HFFc6 (cell line): ENCODE results near the gene FBXO9. TPM values are rescaled to one million over a fixed set of nuclear protein-coding genes. Genes with fewer than 3 reads are reported as not detected.
"Not testable (repeated sequence)": the region's sequence is repeated elsewhere in the genome, so short reads cannot be mapped to it uniquely, and the experiment has no call there.

ENCODE experiments used
- DNase-seq: peaks from one replicate; pipeline ENCODE4 v3.0.0-alpha.2; 2018
- H3K27ac Mint-ChIP-seq: 2 replicates; pipeline ENCODE4 v1.8.0; 2020; ENCODE audit warnings: mild to moderate bottlenecking, mixed read lengths
- H3K27me3 Mint-ChIP-seq: 2 replicates; pipeline ENCODE4 v1.8.0; 2021; ENCODE audit warnings: mild to moderate bottlenecking, moderate library complexity, mixed read lengths; ENCODE audit not compliant: insufficient read depth
- H3K36me3 Mint-ChIP-seq: 2 replicates; pipeline ENCODE4 v1.8.0; 2021; ENCODE audit warnings: low read depth, mixed read lengths
- H3K4me1 Mint-ChIP-seq: 2 replicates; pipeline ENCODE4 v1.8.0; 2020; ENCODE audit warnings: low read depth, mixed read lengths
- H3K4me3 Mint-ChIP-seq: 2 replicates; pipeline ENCODE4 v1.8.0; 2020; ENCODE audit warnings: mild to moderate bottlenecking, moderate library complexity, mixed read lengths
- H3K9me3 Mint-ChIP-seq: 2 replicates; pipeline ENCODE4 v1.8.0; 2020; ENCODE audit warnings: mild to moderate bottlenecking, mixed read lengths
- total RNA-seq, 6 experiments: library from RNA; stranded (reverse); fragmentation: NEBNext Ultra II Directional; extraction: Animal tissue kit (Norgen Biotek cat#: 25700); gene quantifications; 2 replicates in 1 of 6; 3 replicates in 5 of 6; pipeline ENCODE4 v1.2.3, GENCODE V29; 2021
- TF ChIP-seq, protein P1 (sequence below): fragments of 200-600 bp; sonication (generic); IDR thresholded peaks from 2 replicates; pipeline ENCODE4 v1.5.0; 2021; ENCODE audit warnings: antibody characterized with exemption, mild to moderate bottlenecking

Gene FBXO9
- total RNA-seq, 6 experiments from 2014 or later = 105 to 135 (median 122) TPM

DNA sequence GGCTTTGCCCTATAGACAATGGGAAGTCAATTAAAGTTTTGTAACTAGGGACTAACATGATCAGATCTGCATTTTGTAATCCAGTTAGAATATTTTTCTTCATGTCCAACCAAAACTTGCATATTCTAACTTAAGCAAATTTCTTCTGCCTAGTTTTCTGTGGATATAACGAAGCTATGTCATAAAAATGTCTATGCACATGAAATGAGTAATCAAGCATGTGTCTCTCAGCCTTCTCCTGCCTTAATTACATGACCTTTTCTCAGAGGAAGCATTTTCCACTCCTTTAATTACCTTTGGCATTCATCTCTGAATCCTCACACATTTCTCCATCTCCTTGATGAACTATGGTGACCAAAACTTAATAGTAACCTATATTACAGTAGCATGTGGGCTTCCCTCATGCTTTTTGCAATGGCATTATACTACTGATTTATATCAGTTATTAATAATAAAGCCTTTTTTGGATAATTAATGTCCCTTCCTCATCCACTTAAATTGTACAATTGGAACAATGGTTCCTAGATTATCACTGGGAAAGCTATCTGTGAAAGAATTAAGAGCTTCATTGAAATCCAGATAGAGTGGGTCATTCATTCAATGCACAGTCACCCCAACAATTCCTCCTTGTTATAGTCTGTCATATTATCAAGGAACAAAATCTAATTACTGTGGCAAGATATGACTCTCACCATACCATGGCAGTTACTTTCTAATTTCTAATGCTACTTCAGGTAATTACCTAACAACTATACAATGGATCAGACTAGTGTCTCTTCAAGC lies 19.1 kb upstream of the FBXO9 start:
- TF ChIP-seq, protein P1, sequence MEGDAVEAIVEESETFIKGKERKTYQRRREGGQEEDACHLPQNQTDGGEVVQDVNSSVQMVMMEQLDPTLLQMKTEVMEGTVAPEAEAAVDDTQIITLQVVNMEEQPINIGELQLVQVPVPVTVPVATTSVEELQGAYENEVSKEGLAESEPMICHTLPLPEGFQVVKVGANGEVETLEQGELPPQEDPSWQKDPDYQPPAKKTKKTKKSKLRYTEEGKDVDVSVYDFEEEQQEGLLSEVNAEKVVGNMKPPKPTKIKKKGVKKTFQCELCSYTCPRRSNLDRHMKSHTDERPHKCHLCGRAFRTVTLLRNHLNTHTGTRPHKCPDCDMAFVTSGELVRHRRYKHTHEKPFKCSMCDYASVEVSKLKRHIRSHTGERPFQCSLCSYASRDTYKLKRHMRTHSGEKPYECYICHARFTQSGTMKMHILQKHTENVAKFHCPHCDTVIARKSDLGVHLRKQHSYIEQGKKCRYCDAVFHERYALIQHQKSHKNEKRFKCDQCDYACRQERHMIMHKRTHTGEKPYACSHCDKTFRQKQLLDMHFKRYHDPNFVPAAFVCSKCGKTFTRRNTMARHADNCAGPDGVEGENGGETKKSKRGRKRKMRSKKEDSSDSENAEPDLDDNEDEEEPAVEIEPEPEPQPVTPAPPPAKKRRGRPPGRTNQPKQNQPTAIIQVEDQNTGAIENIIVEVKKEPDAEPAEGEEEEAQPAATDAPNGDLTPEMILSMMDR = no peak
- H3K4me1 Mint-ChIP-seq = peaks cover 83% of the 10 kb centered on the region

DNA sequence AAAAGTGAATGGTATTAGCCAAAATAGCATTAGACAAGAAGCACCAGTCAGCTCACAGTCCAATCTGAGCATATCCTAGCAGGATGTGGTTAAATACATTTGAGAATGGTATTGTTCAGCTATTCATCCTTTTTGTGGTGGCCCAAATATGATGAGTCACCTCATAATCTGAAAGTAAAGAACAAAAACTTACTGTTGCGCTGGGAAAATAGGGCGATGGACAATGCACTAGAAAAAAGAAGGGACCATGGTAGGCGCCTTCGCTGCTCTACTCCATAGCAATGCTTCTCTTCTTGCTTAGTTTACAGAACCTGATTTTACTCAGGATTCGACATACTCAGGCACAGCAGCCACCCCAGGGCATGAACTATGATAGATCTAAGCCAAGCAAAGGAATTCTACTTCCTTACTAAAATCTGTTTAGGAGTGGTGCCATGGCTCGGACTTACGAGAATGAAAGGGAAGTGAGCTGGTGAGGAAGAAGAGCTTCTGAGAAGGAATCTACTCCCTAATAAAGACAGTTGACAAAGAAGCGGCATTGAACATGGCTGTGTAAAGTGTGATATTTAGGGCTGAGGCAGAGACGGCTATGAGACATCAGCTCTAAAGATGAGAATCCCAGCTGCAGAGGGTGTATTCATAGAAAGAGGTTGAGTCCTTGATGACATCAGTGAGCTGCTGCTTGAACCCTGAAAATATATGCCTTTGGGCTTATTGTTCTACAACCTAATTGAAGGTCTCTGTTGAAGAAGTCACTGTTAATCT lies 16.6 kb upstream of the FBXO9 start:
- TF ChIP-seq, protein P1 = no peak
- Mint-ChIP-seq H3K36me3 (peaks cover 30% of the 10 kb centered on the region), H3K9me3 (0 out of 2 replicates have a peak, but pooled peaks cover 3% of the 10 kb centered on the region), H3K27ac (peak overlapping the region; percentile 92), H3K4me3 (peak overlapping the region; percentile 76), H3K27me3 (no peaks in the 10 kb centered on the region; the same call in 1 of the 2 replicates), H3K4me1 (peaks cover 57% of the 10 kb centered on the region)
- peak; percentile 76 for DNase-seq

More for the DNA sequence above, 19.1 kb upstream of the FBXO9 start:
- no peaks in the 10 kb centered on the region for H3K9me3 Mint-ChIP-seq
- H3K36me3 Mint-ChIP-seq = peaks cover 22% of the 10 kb centered on the region
- no peak for DNase-seq
- no peak overlapping the region for H3K4me3 Mint-ChIP-seq
- no peak overlapping the region; the same call in 1 of the 2 replicates for H3K27ac Mint-ChIP-seq
- H3K27me3 Mint-ChIP-seq = no peaks in the 10 kb centered on the region

DNA sequence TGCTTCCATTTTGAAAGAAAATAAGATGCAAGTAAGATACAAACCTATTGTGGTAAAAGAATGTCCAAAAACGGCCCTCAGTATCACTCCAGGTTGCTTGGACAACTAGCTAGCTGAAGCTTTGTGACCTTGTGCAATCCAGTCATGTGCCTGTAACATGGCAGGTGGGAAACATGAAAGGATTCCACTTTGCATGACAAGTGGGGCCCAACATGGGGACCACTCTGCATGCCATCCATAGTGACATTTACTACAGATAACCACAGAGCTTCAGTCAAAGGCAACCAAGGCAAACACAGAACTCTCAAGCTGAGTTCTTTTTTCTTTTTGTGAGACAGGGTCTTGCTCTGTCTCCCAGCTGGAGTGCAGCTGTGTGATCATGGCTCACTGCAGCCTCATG lies 15.8 kb upstream of the FBXO9 start:
- Mint-ChIP-seq H3K4me1 (peaks cover 54% of the 10 kb centered on the region), H3K27me3 (no peaks in the 10 kb centered on the region; the same call in 1 of the 2 replicates), H3K4me3 (no peak overlapping the region; the same call in 1 of the 2 replicates), H3K36me3 (peaks cover 32% of the 10 kb centered on the region), H3K9me3 (0 out of 2 replicates have a peak, but pooled peaks cover 3% of the 10 kb centered on the region), H3K27ac (no peak overlapping the region)
- TF ChIP-seq, protein P1 = no peak
- DNase-seq = no peak

DNA sequence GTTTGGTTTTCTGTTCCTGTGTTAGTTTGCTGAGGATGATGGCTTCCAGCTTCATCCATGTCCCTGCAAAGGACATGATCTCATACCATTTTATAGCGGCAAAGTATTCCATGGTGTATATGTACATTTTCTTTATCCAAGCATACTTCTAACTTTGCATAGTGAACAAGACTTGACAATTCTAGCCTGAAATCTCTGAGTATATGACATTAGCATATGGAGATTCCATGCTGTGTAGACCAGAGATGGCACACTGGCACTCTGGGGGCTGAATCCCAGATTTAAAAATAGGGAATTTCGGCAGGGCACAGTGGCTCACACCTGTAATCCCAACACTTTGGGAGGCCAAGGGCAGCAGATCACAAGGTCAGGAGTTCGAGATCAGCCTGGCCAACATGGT lies 13.1 kb upstream of the FBXO9 start:
- DNase-seq, H3K4me3 Mint-ChIP-seq, H3K9me3 Mint-ChIP-seq, H3K27ac Mint-ChIP-seq, H3K27me3 Mint-ChIP-seq: not testable (repeated sequence)
- peaks cover 32% of the 10 kb centered on the region for H3K36me3 Mint-ChIP-seq
- peaks cover 29% of the 10 kb centered on the region for H3K4me1 Mint-ChIP-seq

DNA sequence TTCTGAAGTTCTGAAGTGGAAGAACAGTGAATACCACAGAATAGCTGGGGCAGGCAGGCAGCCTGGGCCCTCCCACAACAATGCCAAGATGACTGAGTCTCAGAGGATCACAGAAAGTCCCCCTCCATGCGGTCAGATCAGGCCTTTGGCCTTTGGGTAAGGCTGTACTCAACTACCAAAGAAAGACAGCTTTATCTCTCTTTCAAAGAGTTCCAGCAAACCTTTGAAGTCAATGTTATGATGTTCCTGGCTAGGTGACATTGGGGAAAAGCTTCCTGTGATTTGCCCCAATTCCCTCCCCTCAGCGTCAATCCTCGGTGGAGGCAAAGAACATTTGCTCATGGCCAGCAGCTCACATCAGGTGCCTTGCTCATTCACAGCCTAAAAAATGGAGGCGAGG lies 10.7 kb upstream of the FBXO9 start:
- Mint-ChIP-seq H3K27ac (no peak overlapping the region), H3K27me3 (no peaks in the 10 kb centered on the region; the same call in 1 of the 2 replicates), H3K36me3 (peaks cover 21% of the 10 kb centered on the region), H3K4me3 (no peak overlapping the region), H3K4me1 (peaks cover 18% of the 10 kb centered on the region), H3K9me3 (0 out of 2 replicates have a peak, but pooled peaks cover 3% of the 10 kb centered on the region)
- TF ChIP-seq, protein P1 = no peak
- DNase-seq = no peak
